DMS153 treated with DMSO at 0.1 percent for 48 hours (cell line): ENCODE results near the gene B4GALNT4.
"Not testable (repeated sequence)": the region's sequence is repeated elsewhere in the genome, so short reads cannot be mapped to it uniquely, and the experiment has no call there.

ENCODE experiments used
- DNase-seq: peaks from one replicate; lab custom pipeline; 2025; ENCODE audit not compliant: unreplicated experiment; lab: John Stamatoyannopoulos, UW

The B4GALNT4 gene

GRCh38 chr11:357582-357981, 11.7 kb upstream of the B4GALNT4 start:
- DNase-seq: no peak

- no peak for DNase-seq
These were observed 11.0 kb upstream of the B4GALNT4 start for GRCh38 chr11:358129-358800.

DNA sequence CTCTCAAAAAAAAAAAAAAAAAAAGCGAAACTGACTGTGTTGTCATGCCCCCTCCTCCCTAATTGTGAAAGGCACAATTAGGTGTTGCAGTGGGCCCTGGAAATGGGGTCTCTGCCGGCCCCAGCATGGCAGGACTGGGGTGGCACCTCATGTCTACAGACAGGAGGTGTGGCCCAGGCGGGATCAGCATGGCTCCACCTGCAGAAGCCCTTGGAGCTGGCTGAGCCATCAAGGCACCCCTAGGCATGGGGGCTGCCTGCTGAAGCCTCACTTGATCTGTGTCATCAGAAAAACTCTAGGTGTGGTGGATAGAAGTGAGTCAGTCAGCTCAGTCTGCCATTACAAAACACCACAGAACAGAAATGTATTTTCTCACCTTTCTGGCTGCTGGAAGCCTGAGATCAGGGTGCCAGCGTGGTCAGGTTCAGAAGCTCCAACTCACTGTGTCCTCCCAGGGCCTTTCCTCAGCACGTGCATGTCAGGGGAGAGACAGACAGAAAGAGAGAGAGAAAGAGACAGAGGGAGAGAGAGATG, 10.1 kb upstream of the B4GALNT4 start:
- DNase-seq: no peak

GRCh38 chr11:360326-361280, 8.7 kb upstream of the B4GALNT4 start:
- DNase-seq: no peak

DNA sequence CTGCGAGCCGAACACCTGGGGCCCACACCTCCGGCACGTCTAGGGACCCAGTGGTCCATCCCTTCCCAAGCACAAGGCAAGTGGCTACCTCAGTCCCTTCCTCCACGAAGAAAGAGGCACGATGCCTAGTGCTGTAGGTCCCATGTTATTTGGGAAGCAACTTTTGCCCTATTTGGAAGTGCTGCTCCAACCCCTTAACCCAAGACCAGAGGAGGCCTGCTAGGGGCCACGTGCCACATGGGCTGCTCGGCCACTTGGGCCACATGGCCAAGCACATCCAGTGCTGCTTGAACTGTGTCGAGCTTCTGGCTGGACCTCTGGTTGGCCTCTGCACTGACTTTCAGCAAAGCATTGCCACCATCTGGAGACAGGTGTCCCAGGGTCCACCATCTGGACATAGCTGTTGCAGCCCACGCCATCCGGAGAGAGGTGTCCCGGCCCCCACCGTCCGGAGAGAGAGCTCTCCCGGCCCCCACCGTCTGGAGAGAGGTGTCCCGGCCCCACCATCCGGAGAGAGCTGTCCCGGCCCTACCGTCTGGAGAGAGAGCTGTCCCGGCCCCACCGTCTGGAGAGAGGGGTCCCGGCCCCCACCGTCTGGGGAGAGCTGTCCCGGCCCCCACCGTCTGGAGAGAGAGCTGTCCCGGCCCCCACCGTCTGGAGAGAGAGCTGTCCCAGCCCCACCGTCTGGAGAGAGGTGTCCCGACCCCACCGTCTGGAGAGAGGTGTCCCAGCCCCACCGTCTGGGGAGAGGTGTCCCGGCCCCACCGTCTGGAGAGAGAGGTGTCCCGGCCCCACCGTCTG, 6.5 kb upstream of the B4GALNT4 start:
- no peak for DNase-seq

GRCh38 chr11:363443-363805, 5.9 kb upstream of the B4GALNT4 start:
- not testable (repeated sequence) for DNase-seq

DNA sequence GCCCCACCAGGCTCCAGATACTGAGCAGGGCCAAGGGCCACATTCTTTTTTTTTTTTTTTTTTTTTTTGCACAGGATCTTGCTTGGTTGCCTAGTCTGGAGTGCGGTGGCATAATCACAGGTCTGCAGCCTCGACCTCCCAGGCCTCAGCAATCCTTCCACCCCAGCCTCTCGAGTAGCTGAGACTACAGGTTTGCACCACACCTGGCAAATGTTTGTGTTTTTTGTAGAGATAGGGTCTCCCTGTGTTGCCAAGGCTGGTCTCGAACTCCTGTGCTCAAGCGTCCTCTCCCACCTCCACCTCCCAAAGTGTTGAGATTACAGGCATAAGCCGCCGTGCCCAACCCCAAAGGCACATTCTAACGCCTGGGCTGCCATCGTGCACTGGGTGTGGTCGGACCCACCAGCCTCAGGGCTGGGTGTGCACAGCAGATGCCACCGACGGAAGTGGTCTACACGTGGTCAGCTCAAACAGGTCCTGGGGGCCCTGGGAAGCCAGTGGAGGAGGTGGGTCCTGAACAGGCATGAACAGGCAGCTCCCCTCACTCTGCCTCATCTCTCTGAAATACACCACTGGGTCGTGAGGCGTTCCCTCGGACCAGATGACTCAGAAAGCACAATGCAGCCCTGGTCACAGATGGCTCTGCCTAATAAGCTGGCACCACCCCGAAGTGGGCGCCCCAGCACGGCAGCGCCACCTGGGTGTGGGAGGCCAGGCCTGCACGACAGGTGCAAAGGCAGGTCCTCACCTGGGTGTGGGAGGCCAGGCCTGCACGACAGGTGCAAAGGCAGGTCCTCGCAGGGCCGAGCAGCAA, 5.1 kb upstream of the B4GALNT4 start:
- no peak for DNase-seq

GRCh38 chr11:364991-365725, 4.1 kb upstream of the B4GALNT4 start:
- DNase-seq: no peak

DNA sequence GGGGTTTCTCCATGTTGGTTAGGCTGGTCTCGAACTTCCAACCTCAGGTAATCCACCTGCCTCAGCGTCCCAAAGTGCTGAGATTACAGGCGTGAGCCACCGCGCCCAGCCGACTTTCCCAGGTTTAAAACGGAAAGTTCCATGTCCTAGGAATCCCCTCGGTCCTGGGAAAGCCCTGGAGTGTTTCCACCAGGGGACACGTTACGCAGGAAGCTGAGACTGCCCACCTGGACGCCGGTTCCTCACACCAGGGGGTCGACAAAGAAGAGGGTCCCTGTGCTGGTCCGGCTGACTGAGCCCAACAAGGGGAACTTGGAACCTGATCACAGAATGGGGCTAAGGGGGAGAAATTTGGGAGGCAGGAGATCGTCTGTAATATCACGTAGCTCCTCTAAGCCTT, 3.5 kb upstream of the B4GALNT4 start:
- DNase-seq: no peak

DNA sequence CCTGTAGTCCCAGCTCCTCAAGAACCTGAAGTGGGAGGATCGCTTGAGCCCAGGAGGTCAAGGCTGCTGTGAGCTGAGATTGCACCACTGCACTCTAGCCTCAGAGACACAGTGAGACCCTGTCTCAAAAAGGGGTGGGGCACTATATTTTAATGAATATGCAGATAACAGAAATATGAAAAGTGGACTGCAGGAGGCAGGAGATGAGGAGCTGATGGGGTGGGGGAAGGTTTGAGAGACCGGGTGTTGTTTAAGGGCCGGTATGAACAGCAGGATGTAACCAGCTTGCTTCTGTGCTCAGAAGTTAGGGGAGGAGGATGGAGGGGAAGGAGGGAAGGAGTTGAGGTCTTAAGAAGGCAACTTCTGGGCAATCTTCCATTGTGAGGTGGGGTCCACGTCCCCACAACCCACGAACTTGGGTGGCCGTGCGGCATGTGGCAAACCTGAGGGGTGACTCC, 1.3 kb upstream of the B4GALNT4 start:
- no peak for DNase-seq

DNA sequence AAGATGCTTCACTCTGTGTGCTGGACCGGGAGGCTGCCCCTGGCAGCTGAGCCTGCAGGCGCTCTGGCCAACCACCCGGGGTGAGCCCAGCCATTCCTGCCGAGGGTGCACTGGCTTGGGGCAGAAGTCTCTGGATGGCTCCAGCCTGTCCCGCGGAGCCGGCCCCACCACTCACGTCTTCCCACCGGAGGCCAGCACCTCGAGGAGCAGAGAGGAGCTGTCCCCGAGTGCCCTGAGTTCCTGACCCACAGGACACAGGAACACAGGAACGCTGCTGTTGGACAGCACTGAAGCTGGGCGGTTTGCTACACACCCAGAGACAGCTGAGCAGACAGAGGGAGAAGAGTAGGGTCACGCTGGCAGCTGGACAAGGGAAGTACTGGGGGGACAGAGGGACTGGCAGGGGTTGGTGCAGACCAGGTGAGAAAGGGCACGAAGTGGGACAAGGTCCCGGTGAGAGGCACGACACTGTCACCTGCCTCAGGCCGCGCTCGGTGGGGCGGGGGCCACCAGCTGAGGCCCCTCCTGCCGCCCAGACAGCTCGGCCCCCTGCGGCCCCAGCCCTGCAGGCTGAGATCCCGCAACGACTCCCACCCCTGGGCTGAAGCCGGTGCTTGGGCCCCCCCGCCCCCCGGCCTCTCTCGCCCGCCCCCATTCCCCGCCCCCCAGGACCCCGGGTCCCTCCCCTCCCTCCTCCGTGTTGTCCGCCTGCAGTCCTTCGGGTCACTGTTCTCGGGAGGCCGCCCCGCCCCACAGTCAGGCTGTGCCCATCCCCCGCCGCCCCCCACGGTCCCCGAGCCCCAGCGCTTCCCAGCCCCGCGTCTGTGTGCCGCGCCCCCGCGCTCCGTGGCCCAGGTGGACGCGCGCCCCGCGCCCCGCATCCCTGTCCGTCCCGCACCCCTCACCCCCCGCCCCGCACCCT, 624 bp upstream of the B4GALNT4 start:
- DNase-seq: no peak

- DNase-seq: no peak
These were observed 1.0 kb downstream of the B4GALNT4 start for GRCh38 chr11:370070-370941.

DNA sequence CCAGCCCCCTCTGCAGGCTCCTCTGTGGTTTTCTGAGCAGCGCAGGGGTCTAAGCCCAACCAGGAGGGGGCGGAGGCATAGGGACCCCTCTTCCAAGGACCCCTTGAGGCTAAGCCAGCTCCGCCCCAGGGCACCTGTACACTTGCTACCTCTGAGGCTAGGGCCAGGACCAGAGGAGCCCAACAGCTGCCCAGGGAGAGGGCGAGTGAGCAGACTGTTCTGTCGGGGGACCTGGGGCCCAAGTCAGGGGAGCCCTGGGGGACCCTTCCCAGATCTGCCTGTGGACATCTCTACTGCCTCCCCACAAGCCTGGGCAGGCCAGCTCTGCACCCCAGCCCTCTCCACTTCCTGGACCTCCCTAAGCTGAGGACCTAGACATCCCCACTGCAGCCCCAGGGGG, 1.8 kb downstream of the B4GALNT4 start:
- DNase-seq: no peak

- DNase-seq: no peak
These were observed 2.7 kb downstream of the B4GALNT4 start for GRCh38 chr11:371716-372590.

DNA sequence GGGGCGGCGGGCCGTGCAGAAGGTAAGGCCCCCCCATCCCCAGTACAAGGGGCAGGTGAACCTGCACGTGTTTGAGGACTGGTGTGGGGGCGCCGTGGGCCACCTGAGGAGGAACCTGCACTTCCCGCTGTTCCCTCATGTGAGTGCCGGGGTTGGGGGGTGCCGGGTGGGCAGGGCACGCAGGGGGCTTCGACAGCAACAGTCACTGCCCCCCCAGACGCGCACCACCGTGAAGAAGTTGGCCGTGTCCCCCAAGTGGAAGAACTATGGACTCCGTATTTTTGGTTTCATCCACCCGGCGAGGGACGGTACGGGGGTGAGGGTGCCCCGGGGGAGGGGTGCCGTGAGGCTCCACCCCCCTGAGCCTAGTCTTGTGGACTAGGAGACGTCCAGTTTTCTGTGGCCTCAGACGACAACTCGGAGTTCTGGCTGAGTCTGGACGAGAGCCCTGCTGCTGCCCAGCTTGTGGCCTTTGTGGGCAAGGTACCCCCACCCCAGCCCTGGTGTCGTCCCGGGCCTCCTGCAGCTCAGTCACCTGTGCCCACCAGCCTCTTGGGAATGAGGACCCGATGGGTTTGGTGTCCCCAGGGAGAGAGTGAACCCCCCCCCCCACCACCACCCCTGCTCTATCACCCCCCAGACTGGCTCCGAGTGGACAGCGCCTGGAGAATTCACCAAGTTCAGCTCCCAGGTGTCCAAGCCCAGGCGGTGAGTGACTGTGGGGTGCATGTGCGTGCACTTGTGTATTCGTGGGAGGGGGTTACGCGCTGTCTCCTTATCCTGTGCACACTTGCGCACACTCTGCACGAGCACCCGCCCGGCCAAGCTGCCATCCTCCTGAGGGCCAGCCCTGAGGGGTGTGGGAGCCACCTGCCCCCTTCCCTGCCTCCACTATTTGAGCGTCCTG, 3.8 kb downstream of the B4GALNT4 start:
- no peak for DNase-seq
